Testis (tissue), 2 donors: ENCODE data around the gene PTGES3L.

Experiments used
- CTCF ChIP-seq, 3 experiments: fragments of 450-650 bp in 2 of 3; fragments of 200-600 bp in 1 of 3; sonication (generic) in 1 of 3; IDR thresholded peaks; one replicate each; pipeline ENCODE4 v1.5.1; 2016 to 2019; ENCODE audit warnings: antibody characterized with exemption in 3 of 3, mild to moderate bottlenecking in 2 of 3, moderate library complexity in 1 of 3
- POLR2A ChIP-seq: fragments of 450-650 bp; IDR thresholded peaks from one replicate; pipeline ENCODE4 v1.6.1; 2017; ENCODE audit warnings: antibody characterized with exemption, mild to moderate bottlenecking, moderate library complexity

- TF ChIP-seq POLR2A (no peak), CTCF (IDR thresholded peaks at IDR 0.05) (no peak)
These were observed 1.0 kb upstream of the PTGES3L start for GRCh38 chr17:42980766-42981397.
